GM23248 (cell line): ENCODE results near the gene FSTL4. TPM values are rescaled to one million over a fixed set of nuclear protein-coding genes. Genes with fewer than 3 reads are reported as not detected.

ENCODE experiments used
- DNase-seq: peaks from one replicate; pipeline ENCODE4 v3.0.0-alpha.2; 2015
- H2AFZ ChIP-seq: fragments of 200-600 bp; sonication (generic); 2 replicates; pipeline ENCODE4 v1.6.1; 2016; ENCODE audit warnings: antibody characterized with exemption
- H3F3A ChIP-seq: fragments of 200-600 bp; sonication (generic); 2 replicates; pipeline ENCODE4 v1.6.1; 2016; ENCODE audit warnings: mild to moderate bottlenecking, antibody characterized with exemption, mixed run types; ENCODE audit not compliant: insufficient read depth
- H3K27ac ChIP-seq: fragments of 200-600 bp; sonication (generic); 2 replicates; pipeline ENCODE4 v1.5.1; 2016; ENCODE audit warnings: mild to moderate bottlenecking
- H3K27me3 ChIP-seq: fragments of 200-600 bp; sonication (generic); replicated peaks from 2 replicates; pipeline ENCODE4 v1.6.1; 2016; ENCODE audit warnings: mild to moderate bottlenecking; ENCODE audit not compliant: insufficient read depth
- H3K36me3 ChIP-seq: fragments of 200-600 bp; sonication (generic); 2 replicates; pipeline ENCODE4 v1.6.1; 2016; ENCODE audit warnings: low read depth, mild to moderate bottlenecking
- H3K4me1 ChIP-seq: fragments of 200-600 bp; sonication (generic); 2 replicates; pipeline ENCODE4 v1.6.1; 2016; ENCODE audit warnings: mild to moderate bottlenecking; ENCODE audit not compliant: insufficient read depth
- H3K4me2 ChIP-seq: fragments of 200-600 bp; sonication (generic); one replicate; pipeline ENCODE4 v1.6.1; 2016; ENCODE audit warnings: mild to moderate bottlenecking; ENCODE audit not compliant: unreplicated experiment
- H3K4me3 ChIP-seq: fragments of 200-600 bp; sonication (generic); 2 replicates; pipeline ENCODE4 v1.5.1; 2016; ENCODE audit warnings: mild to moderate bottlenecking
- H3K79me2 ChIP-seq: fragments of 200-600 bp; sonication (generic); 2 replicates; pipeline ENCODE4 v1.6.1; 2016; ENCODE audit warnings: mild to moderate bottlenecking; ENCODE audit not compliant: insufficient read depth
- H3K9ac ChIP-seq: fragments of 200-600 bp; sonication (generic); 2 replicates; pipeline ENCODE4 v1.6.1; 2016; ENCODE audit warnings: mild to moderate bottlenecking
- H3K9me2 ChIP-seq: fragments of 200-600 bp; sonication (generic); 2 replicates; pipeline ENCODE4 v1.6.1; 2016; ENCODE audit warnings: mixed run types, mild to moderate bottlenecking, moderate library complexity; ENCODE audit not compliant: insufficient read depth
- H3K9me3 ChIP-seq: fragments of 200-600 bp; sonication (generic); one replicate; pipeline ENCODE4 v1.6.1; 2017; ENCODE audit warnings: low read depth
- H4K20me1 ChIP-seq: fragments of 200-600 bp; sonication (generic); 2 replicates; pipeline ENCODE4 v1.6.0; 2016; ENCODE audit not compliant: insufficient read depth
- EZH2 ChIP-seq: fragments of 200-600 bp; sonication (generic); IDR thresholded peaks from 2 replicates; pipeline ENCODE4 v1.6.1; 2018; ENCODE audit warnings: antibody characterized with exemption, mild to moderate bottlenecking; ENCODE audit not compliant: insufficient read depth, poor library complexity, severe bottlenecking
- EZH2phosphoT487 ChIP-seq: fragments of 200-600 bp; sonication (generic); IDR thresholded peaks from 2 replicates; pipeline ENCODE4 v1.6.1; 2018; ENCODE audit warnings: antibody characterized with exemption, moderate library complexity, mild to moderate bottlenecking, low read depth; ENCODE audit not compliant: insufficient read depth
- WGBS, 2 experiments: methylation state at CpG; one replicate each; pipeline ENCODE4 v1.1.6; 2015 to 2017; ENCODE audit warnings: low lambda C conversion rate in 2 of 2, low coverage in 1 of 2; ENCODE audit errors: missing lambda C conversion rate in 2 of 2; 5-methylcytosine and 5-hydroxymethylcytosine counted together
- in situ Hi-C: fragments of 300-500 bp; cut with MboI; formaldehyde crosslinking; loops from 2 replicates; pipeline ENCODE4 v1.15.0; 2020
- polyA plus RNA-seq: library from polyadenylated mRNA; unstranded; fragments of >200 nt; fragmentation: Nextera tagmentation; extraction: Ambion mirVana; gene quantifications from 2 replicates; pipeline ENCODE4 v1.2.1, GENCODE V29; 2016
- total RNA-seq: library from RNA; depleted of rRNA; stranded (reverse); fragments of >200 nt; shearing (Covaris generic); gene quantifications from 2 replicates; pipeline ENCODE4 v1.2.3, GENCODE V29; 2014

Gene FSTL4
- total and polyA plus RNA-seq, 2 experiments from 2014 or later = not detected

- Histone ChIP-seq H4K20me1 (no peaks in the 10 kb centered on the region), H3K27ac (no peak overlapping the region), H3K4me2 (no peak overlapping the region), H3K4me1 (no peaks in the 10 kb centered on the region), H3K36me3 (no peaks in the 10 kb centered on the region), H3K9ac (no peak overlapping the region), H2AFZ (no peak overlapping the region), H3K9me3 (no peaks in the 10 kb centered on the region), H3K9me2 (no peaks in the 10 kb centered on the region), H3F3A (no peaks in the 10 kb centered on the region), H3K27me3 (peaks cover 3% of the 10 kb centered on the region; the same call in 1 of the 2 replicates), H3K4me3 (no peak overlapping the region), H3K79me2 (no peaks in the 10 kb centered on the region)
- DNase-seq = no peak
- 45 to 50% methylated on average over 1 of the region's 1 CpG for WGBS, 2 experiments
- TF ChIP-seq EZH2phosphoT487 (no peak), EZH2 (no peak)
- in situ Hi-C loops = no loop called here
Measured at GRCh38 chr5:133503511-133503910, 108.8 kb downstream of the FSTL4 start.

DNA sequence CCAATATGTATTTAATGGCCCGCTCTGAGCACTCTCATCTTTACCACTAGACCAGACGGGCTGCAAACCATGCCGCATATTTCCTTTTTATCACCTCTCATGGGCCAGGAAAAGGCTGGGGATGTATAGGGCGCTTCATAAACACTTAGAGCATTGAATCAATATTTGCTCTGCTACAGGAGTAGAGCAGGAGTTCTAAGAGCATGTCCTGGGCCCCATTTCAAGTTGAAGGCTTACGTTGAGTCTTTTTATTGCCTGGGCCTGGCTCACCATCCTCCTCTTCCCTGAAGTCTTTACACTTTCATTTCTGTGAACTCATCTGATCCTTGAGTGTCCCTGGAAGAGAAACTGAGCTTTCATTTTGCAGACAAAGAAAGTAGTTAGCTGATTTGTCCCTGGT, 112.4 kb downstream of the FSTL4 start:
- TF ChIP-seq EZH2phosphoT487 = no peak
- no peak for TF ChIP-seq EZH2
- Histone ChIP-seq H4K20me1 (no peaks in the 10 kb centered on the region), H3K79me2 (no peaks in the 10 kb centered on the region), H3K9me3 (no peaks in the 10 kb centered on the region), H2AFZ (no peak overlapping the region), H3K4me2 (no peak overlapping the region), H3F3A (no peaks in the 10 kb centered on the region), H3K9ac (no peak overlapping the region), H3K4me1 (no peaks in the 10 kb centered on the region), H3K4me3 (no peak overlapping the region), H3K9me2 (no peaks in the 10 kb centered on the region), H3K27ac (no peak overlapping the region), H3K36me3 (no peaks in the 10 kb centered on the region), H3K27me3 (peaks cover 9% of the 10 kb centered on the region; the same call in 1 of the 2 replicates)
- DNase-seq = no peak
- in situ Hi-C loops = no loop called here
- 46 to 47% methylated on average over 5 of the region's 5 CpGs for WGBS, 2 experiments

DNA sequence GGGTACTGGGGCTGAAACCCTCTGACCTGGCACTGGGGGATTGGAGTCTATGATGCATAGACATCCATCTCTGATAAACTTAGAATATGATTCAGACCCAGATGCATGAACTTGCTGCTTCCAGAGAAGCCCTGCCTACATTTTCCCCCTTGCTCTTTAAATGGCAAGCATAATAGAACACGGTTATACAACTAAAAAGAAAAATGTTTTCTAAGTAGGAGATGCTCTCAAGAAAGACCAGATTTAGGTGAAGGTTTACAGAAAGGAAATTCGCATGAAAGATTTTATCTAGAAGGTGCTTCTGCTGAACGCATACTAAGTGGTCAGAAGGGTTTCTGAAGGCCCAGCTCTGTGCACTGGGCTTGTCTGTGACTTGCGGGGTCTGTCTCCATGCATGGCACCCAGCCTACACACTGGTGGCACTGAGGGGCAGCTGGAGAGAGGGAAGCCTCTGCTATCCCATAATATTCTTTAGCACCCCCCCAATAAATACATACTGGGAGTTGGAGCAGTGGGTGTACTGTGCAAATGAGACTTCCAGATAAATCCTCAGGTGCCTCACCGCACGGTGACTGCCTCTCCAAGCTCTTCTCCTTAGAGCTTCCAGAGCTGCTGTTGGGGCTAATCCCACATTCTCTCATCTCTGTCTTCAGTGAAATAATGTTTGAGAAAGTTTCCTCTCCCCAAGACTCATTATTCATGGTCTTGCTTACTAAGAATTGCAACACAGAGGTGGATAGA, 114.6 kb downstream of the FSTL4 start:
- H3K4me1 ChIP-seq = no peaks in the 10 kb centered on the region
- no peaks in the 10 kb centered on the region for H3K9me2 ChIP-seq
- WGBS, 2 experiments = 50 to 55% methylated on average over 6 of the region's 6 CpGs

DNA sequence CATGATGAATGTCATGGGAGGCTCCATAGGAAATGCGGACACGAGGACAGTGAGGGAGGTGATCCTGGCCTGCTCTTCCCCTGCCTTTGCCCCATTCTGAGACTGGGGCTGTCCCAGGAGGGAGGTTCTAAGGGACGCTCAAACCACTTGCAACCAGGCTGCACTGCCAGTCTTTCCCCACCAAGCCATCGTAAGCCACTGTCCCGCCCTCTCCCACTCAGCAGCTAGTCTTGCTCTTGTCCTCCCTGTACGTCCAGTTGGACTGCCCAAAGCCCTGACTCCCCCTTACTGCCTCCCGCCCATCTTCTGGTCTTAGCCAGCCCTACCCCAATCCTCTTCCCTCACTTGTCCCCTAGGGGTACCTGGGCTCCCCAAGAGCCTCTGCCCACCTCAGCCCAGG, 115.7 kb downstream of the FSTL4 start:
- Histone ChIP-seq H3K4me2 (no peak overlapping the region), H3K9me2 (no peaks in the 10 kb centered on the region), H3K27me3 (peaks cover 21% of the 10 kb centered on the region; the same call in 1 of the 2 replicates), H3K27ac (no peak overlapping the region), H3K9me3 (no peaks in the 10 kb centered on the region), H3F3A (no peaks in the 10 kb centered on the region), H3K4me1 (no peaks in the 10 kb centered on the region), H3K79me2 (no peaks in the 10 kb centered on the region), H2AFZ (no peak overlapping the region), H3K36me3 (no peaks in the 10 kb centered on the region), H3K9ac (no peak overlapping the region), H3K4me3 (no peak overlapping the region), H4K20me1 (no peaks in the 10 kb centered on the region)
- DNase-seq = no peak
- TF ChIP-seq EZH2 (no peak), EZH2phosphoT487 (no peak)
- in situ Hi-C loops = no loop called here
- WGBS, 2 experiments = 34 to 43% methylated on average over 7 of the region's 7 CpGs

More for the DNA sequence above, 114.6 kb downstream of the FSTL4 start:
- TF ChIP-seq EZH2phosphoT487 (no peak), EZH2 (no peak)
- no peaks in the 10 kb centered on the region for H3F3A ChIP-seq
- H3K9me3 ChIP-seq = no peaks in the 10 kb centered on the region
- H3K4me3 ChIP-seq = no peak overlapping the region
- no peak overlapping the region for H2AFZ ChIP-seq
- peaks cover 21% of the 10 kb centered on the region; the same call in 1 of the 2 replicates for H3K27me3 ChIP-seq
- H3K79me2 ChIP-seq = no peaks in the 10 kb centered on the region
- no peak overlapping the region for H3K4me2 ChIP-seq
- no peak overlapping the region for H3K27ac ChIP-seq
- no peaks in the 10 kb centered on the region for H3K36me3 ChIP-seq
- no peaks in the 10 kb centered on the region for H4K20me1 ChIP-seq
- H3K9ac ChIP-seq = no peak overlapping the region
- no peak for DNase-seq
- in situ Hi-C loops = no loop called here
